Effector memory CD8-positive, alpha-beta T cell (primary cell): ENCODE results near the gene MYLIP.
A peak's percentile ranks its signal among the peaks of the same experiment; 100 is the strongest.

Experiments used
- ATAC-seq: fragments of 150-1000 bp; cut with Tn5 transposase; replicated peaks from 2 replicates; pipeline ENCODE4 v1.10.0; 2021; ENCODE audit warnings: mild to moderate bottlenecking, moderate library complexity
- DNase-seq, 3 experiments: peaks; one replicate each; pipeline ENCODE4 v3.0.0; 2021
- H3K27ac Mint-ChIP-seq, 2 donors: one replicate each; pipeline ENCODE4 v1.8.0; 2022; ENCODE audit warnings: mild to moderate bottlenecking in 2 of 2, mixed read lengths in 2 of 2, moderate library complexity in 2 of 2
- H3K27me3 Mint-ChIP-seq, 2 donors: one replicate each; pipeline ENCODE4 v1.8.0; 2022; ENCODE audit warnings: mixed read lengths in 2 of 2
- H3K36me3 Mint-ChIP-seq: one replicate; pipeline ENCODE4 v1.8.0; 2022; ENCODE audit warnings: mild to moderate bottlenecking, moderate library complexity, mixed read lengths; ENCODE audit not compliant: insufficient read depth
- H3K4me1 Mint-ChIP-seq, 2 donors: one replicate each; pipeline ENCODE4 v1.8.0; 2022; ENCODE audit warnings: low read depth in 2 of 2, mixed read lengths in 2 of 2
- H3K4me3 Mint-ChIP-seq, 2 donors: one replicate each; pipeline ENCODE4 v1.8.0; 2022; ENCODE audit warnings: mild to moderate bottlenecking in 2 of 2, mixed read lengths in 2 of 2, moderate library complexity in 2 of 2
- H3K9me3 Mint-ChIP-seq, 2 donors: one replicate each; pipeline ENCODE4 v1.8.0; 2022; ENCODE audit warnings: mixed read lengths in 2 of 2
- total RNA-seq, 9 experiments: gene quantifications; one replicate each; lab custom pipeline; 2026; lab: John Stamatoyannopoulos, UW

MYLIP gene
- 13.2 to 378 (median 28.5) reads per million in 9 experiments for total RNA-seq

DNA sequence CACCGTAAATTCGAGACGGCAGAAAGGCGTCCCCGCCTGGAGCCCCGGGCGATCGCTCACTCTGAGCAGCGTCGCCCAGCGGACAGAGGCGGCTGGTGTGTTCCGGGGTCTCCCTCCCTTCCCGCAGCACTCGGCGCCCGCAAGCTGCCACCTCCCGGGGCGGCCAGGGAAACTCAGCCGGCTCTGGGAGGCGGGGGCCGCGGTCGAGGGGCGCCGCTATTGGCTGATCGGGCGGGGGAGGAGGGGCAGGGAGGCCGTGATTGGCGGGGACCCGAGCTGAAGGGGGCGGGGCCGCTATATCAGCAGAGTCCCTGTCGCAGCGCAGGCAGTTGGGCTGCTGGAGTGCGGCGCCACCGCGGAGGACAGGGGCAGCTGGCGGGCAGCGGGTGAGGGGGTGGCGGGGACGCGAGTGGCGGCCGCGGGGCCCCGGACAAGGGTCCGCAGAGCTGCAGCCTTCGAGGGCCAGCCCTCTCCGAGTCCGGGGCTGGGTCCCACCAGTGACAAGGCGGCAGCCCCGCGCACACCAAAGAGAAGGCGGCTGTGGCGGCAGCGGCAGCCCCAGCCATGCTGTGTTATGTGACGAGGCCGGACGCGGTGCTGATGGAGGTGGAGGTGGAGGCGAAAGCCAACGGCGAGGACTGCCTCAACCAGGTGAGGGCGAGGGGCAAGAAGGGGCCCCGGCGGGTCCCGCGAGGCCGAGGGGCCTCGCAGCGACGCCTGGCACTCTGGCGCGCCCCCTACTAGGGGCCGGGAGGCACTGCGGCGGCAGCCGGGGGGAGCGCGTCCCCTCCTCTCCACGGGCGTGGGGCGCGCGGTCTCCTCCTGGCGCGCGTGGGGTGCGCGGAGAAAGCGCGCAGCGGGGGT is at the start of gene MYLIP:
MYLIP (plus strand) TSS at position 328 of the 864 bp plus-strand sequence; CDS start at position 565, 237 bp downstream.
- Mint-ChIP-seq H3K27me3 (no peaks in the 10 kb centered on the region), H3K4me3 (peak within 1 kb of the TSS; percentile 93), H3K9me3 (no peaks in the 10 kb centered on the region), H3K36me3 (peaks cover 60% of the 10 kb centered on the region), H3K27ac (peak within 1 kb of the TSS; percentile 96 to 97), H3K4me1 (peaks cover 18 to 43% of the 10 kb centered on the region in 2 donors)
- DNase-seq: peak; percentile 97 to 98 (median 97)
- peak; percentile 77 for ATAC-seq

DNA sequence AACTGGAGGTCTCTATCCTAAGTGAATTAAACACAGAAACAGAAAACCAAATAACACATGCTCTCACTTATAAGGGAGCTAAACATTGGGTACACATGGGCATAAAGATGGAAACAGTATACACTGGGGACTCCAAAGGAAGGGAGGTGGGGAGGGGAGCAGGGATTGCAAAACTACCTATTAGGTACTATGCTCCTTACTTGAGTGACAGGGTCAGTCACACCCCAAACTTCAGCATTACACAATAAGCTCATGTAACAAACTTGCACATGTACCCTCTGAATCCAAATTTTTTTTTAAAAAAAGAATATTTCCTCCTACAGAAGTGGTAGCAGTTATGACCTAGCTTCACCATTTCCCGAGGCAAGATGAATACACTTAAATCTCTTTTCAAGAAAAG is 49.5 kb upstream of the MYLIP start:
- no peaks in the 10 kb centered on the region for H3K9me3 Mint-ChIP-seq
- ATAC-seq (no peak), DNase-seq (no peak)
- H3K36me3 Mint-ChIP-seq: no peaks in the 10 kb centered on the region
- no peak overlapping the region for H3K27ac Mint-ChIP-seq
- no peak overlapping the region for H3K4me3 Mint-ChIP-seq
- H3K4me1 Mint-ChIP-seq: no peaks in the 10 kb centered on the region
- peaks cover 0 to 4% of the 10 kb centered on the region in 2 donors for H3K27me3 Mint-ChIP-seq

DNA sequence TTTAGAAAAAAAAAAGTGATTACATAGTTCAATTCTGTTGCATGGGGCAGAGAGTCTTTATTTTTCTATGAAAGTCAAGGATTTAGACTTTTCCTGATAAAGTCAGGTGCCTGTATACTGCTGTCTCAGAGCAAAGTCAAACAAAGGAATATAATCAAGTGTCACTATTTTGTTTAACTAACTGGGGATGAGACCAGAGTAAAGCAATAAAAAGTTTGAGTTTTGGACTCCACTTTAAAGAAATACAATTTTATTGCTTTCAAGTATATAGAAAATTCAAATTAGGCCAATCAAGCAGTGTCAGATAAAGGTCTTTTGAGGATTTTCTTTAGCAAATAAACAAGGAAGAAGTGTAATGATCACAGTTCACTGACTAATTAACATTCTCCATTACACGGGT is 48.7 kb upstream of the MYLIP start:
- no peaks in the 10 kb centered on the region for H3K36me3 Mint-ChIP-seq
- no peaks in the 10 kb centered on the region for H3K9me3 Mint-ChIP-seq
- peaks cover 0 to 5% of the 10 kb centered on the region in 2 donors for H3K27me3 Mint-ChIP-seq
- no peak overlapping the region for H3K27ac Mint-ChIP-seq
- ATAC-seq (no peak), DNase-seq (no peak)
- H3K4me1 Mint-ChIP-seq: no peaks in the 10 kb centered on the region
- no peak overlapping the region for H3K4me3 Mint-ChIP-seq

DNA sequence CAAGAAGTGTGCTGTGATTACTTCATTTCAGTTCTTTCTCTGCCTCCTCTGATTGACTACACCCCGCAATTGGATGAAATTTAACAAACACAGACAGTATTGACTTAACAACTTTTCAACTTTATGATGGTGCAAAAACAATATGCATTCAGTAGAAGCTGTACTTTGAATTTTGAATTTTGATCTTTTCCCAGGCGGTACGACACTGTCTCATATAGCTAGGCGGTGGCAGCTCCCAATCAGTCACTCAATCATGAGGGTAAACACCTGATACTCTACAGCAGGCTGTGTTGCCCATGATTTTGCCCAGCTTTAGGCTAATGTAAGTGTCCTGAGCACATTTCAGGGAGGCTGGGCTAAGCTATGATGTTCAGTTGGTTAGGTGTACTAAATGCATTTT is 47.6 kb upstream of the MYLIP start:
- DNase-seq (no peak), ATAC-seq (no peak)
- Mint-ChIP-seq H3K27me3 (peaks cover 0 to 5% of the 10 kb centered on the region in 2 donors), H3K4me3 (no peak overlapping the region), H3K27ac (no peak overlapping the region), H3K9me3 (no peaks in the 10 kb centered on the region), H3K4me1 (no peaks in the 10 kb centered on the region), H3K36me3 (no peaks in the 10 kb centered on the region)

DNA sequence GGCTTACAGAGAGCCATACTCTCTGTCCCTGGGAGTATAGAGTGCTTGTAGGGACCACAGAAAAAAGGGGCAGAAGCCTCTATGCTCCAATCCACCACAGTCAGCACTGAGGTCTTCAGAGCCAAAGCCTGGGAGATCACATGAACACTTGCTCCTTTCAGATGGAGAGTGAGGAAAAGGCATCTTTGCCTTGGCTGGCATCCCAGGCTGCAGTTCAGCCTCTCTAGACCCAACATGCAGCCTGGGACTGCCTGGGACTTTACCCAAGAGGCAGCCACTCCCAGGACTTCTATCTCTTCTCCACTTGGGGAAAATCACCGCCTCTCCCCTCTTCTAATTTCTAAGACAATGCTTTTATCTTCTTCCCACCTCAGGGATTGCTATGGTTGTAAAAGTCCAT is 46.5 kb upstream of the MYLIP start:
- Mint-ChIP-seq H3K27ac (no peak overlapping the region), H3K9me3 (no peaks in the 10 kb centered on the region), H3K36me3 (no peaks in the 10 kb centered on the region), H3K4me3 (no peak overlapping the region), H3K4me1 (no peaks in the 10 kb centered on the region), H3K27me3 (peaks cover 0 to 5% of the 10 kb centered on the region in 2 donors)
- ATAC-seq (no peak), DNase-seq (no peak)

DNA sequence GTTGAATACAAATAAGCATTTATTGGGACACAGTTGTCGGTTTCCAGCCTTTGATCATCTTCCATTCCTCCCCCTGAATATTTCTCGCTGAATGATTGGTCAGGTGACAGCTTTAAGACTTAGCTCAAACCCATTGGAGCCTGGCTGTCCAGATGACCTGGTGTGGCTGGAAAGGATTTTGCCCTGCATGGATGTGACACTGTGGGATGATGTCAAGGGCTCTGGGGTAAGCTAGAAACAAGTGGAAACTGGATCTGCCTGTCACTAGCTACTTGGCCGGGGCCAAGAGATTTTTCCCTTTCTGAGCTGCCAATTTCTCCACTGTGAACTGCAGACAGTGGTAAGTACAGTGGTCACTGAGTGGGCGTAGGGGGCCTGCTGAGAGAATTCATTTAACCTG is 41.9 kb upstream of the MYLIP start:
- no peaks in the 10 kb centered on the region for H3K36me3 Mint-ChIP-seq
- no peak for ATAC-seq
- no peak overlapping the region for H3K4me3 Mint-ChIP-seq
- H3K27ac Mint-ChIP-seq: no peak overlapping the region
- DNase-seq: no peak
- H3K4me1 Mint-ChIP-seq: no peaks in the 10 kb centered on the region
- H3K27me3 Mint-ChIP-seq: peaks cover 9 to 10% of the 10 kb centered on the region in 2 donors
- no peaks in the 10 kb centered on the region for H3K9me3 Mint-ChIP-seq

DNA sequence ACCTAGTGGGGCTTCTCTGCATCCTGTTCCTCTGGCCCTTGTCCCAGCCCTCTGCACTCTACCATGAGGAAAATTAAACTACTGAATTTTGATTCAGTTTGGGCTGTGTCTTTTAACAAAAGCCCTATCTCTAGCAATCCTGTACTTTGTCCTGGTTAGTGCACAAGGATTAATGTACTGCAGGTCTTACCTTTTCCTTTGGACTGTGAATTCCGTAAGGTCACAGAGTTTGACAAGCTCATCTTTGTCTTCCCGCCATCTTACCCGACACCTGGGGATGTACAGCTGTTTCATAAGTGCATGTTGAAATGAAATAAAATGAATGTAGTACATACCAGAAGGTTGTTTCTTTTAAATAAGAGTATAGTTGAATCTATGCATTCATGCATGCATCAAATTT is 41.5 kb upstream of the MYLIP start:
- Mint-ChIP-seq H3K27me3 (peaks cover 11 to 15% of the 10 kb centered on the region in 2 donors), H3K9me3 (no peaks in the 10 kb centered on the region), H3K4me1 (no peaks in the 10 kb centered on the region), H3K36me3 (no peaks in the 10 kb centered on the region), H3K27ac (no peak overlapping the region), H3K4me3 (no peak overlapping the region)
- DNase-seq: no peak
- no peak for ATAC-seq

DNA sequence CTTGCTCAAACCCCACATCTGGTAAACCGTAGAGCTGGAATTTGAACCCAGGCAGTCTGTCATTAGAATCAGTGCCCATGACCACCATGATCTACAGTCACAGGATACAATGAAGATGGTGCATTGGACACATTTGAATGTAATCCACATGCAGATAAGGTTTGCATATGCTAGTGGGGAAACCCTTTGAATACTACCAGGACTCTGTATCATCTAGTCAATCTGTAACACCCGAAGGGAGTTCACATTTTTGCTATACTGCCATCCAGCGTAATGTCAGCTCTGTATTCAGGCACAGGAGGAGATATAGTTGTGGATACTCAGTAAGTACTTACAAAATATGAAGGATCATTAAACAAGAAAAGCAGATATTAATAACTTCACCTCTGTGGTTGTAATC is 40.5 kb upstream of the MYLIP start:
- no peak for ATAC-seq
- no peaks in the 10 kb centered on the region for H3K9me3 Mint-ChIP-seq
- no peak overlapping the region for H3K4me3 Mint-ChIP-seq
- H3K27me3 Mint-ChIP-seq: peaks cover 11 to 23% of the 10 kb centered on the region in 2 donors
- no peaks in the 10 kb centered on the region for H3K4me1 Mint-ChIP-seq
- DNase-seq: no peak
- H3K36me3 Mint-ChIP-seq: no peaks in the 10 kb centered on the region
- no peak overlapping the region for H3K27ac Mint-ChIP-seq

DNA sequence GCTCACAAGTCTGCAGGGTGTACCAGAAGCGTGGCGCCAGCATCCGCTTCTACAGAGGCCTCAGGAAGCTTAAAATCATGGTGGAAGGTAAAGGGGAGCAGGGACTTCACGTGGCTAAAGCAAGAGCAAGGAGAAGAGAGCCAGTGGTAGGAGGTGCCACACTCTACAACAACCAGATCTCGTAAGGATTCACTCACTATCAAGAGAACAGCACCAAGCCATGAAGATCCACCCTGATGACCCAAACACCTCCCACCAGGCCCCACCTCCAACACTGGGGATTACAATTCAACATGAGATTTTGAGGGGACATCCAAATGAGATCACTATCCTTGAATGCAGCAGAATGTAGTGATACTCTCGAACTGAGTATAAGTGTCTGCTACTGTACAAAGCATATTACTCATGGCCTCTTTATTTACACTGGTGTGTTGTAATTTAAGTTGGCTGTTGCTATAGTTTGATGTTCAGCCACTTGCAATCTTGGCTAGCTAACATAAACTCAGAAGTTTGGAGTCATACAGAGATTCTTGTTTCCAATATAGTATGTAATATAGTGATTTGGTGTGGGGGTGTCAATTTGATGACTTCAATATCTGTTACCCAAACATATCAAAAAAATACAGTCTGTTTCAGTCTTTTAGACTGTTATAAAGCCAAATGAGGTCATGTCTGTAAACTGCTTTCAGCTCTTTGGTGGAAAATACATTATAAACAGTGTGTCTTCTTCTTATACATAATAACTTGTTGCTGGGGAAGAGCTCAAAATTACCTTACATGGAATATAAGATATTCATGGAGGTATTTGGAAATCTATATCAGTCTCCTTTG is 39.4 kb upstream of the MYLIP start:
- DNase-seq: no peak
- H3K4me1 Mint-ChIP-seq: no peaks in the 10 kb centered on the region
- ATAC-seq: no peak
- no peak overlapping the region for H3K4me3 Mint-ChIP-seq
- no peaks in the 10 kb centered on the region for H3K9me3 Mint-ChIP-seq
- peaks cover 6 to 24% of the 10 kb centered on the region in 2 donors for H3K27me3 Mint-ChIP-seq
- H3K36me3 Mint-ChIP-seq: no peaks in the 10 kb centered on the region
- H3K27ac Mint-ChIP-seq: peak overlapping the region in 1 of 2 donors; percentile 17

DNA sequence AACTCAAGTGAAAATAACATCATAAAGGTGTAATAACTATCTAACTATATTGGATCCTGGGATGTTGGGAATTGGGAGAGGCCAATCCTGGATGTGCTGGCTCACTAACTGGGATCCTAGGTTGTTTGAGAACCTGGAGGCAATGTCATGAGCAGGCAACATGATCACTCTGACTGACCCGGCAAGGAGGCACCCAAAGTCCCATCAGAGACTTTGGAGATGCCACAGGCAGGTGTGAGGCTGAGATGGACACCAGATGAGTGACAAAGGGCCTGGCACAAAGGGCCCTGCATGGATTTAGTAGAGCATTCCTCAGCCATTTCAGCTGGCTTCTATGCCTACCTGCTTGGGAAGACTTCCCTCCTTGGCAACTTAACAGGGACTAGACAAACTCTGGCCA is 38.4 kb upstream of the MYLIP start:
- H3K27me3 Mint-ChIP-seq: peaks cover 6 to 24% of the 10 kb centered on the region in 2 donors
- no peaks in the 10 kb centered on the region for H3K4me1 Mint-ChIP-seq
- H3K27ac Mint-ChIP-seq: no peak overlapping the region
- H3K9me3 Mint-ChIP-seq: no peaks in the 10 kb centered on the region
- no peaks in the 10 kb centered on the region for H3K36me3 Mint-ChIP-seq
- no peak overlapping the region for H3K4me3 Mint-ChIP-seq
- DNase-seq (no peak), ATAC-seq (no peak)

DNA sequence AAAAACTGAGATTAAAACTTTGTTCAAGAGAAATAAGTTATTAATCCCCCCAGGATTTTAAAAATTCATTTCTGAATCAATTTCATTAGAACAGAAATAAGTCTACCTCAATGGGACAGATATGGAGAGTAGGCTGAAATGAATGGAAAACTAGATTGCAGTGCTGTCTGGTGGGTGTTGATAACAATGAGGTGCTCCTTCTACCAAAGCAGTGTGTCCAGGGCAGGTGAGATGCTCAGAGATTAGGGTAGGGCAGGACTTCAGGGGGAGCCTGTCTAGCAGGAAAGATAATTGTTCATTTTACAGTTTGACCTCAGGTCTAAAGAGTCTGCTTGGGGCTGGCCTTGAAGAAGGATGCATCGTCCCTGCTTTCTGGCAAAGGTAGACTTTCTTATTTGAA is 38.0 kb upstream of the MYLIP start:
- DNase-seq (no peak), ATAC-seq (no peak)
- H3K27me3 Mint-ChIP-seq: peaks cover 6 to 24% of the 10 kb centered on the region in 2 donors
- no peaks in the 10 kb centered on the region for H3K4me1 Mint-ChIP-seq
- H3K4me3 Mint-ChIP-seq: no peak overlapping the region
- no peaks in the 10 kb centered on the region for H3K9me3 Mint-ChIP-seq
- no peaks in the 10 kb centered on the region for H3K36me3 Mint-ChIP-seq
- H3K27ac Mint-ChIP-seq: no peak overlapping the region

DNA sequence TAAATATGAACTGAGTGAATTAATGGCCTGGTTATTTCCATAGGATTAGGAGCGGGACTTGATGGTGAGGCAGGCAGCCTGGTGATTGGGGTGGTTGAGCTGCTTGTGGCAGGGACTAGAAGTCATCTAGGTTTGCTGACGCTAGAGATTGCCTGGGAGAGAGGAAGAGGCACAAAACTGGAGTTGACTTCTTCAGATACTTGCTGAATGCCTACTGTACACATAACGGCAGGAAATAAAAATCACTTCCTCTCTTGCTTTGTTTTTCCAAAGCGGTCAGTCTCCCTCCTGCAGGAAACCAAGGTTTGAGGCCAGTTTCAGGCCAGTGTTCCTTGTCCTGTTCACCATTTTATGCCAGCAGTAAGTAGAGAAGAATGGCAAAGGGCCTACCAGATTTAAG is 36.7 kb upstream of the MYLIP start:
- peaks cover 6 to 24% of the 10 kb centered on the region in 2 donors for H3K27me3 Mint-ChIP-seq

DNA sequence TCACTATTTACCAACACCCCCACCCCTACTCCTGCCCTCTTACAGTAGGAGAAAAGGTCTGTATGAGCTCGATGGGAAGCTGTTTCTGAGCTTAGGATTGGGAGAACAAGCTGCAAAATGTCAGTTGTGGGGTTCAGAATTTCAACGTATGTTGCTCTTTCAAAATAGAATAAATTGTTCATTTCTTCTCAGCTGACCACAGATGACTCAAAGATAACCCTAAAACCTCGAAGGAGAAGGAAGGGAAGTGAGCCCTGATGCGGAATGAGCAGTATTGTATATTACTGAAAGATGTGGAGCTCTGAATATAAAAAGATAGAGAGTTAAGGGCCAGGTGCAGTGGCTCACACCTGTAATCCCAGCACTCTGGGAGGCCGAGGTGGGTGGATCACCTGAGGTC is 35.9 kb upstream of the MYLIP start:
- Mint-ChIP-seq H3K27me3 (peaks cover 6 to 23% of the 10 kb centered on the region in 2 donors), H3K9me3 (peaks cover 0 to 3% of the 10 kb centered on the region in 2 donors), H3K4me1 (peaks cover 0 to 4% of the 10 kb centered on the region in 2 donors), H3K27ac (no peak overlapping the region), H3K4me3 (no peak overlapping the region), H3K36me3 (no peaks in the 10 kb centered on the region)
- ATAC-seq (no peak), DNase-seq (no peak)

More for the DNA sequence above, 36.7 kb upstream of the MYLIP start:
- Mint-ChIP-seq H3K4me1 (peaks cover 0 to 4% of the 10 kb centered on the region in 2 donors), H3K9me3 (no peaks in the 10 kb centered on the region), H3K27ac (no peak overlapping the region), H3K4me3 (no peak overlapping the region), H3K36me3 (no peaks in the 10 kb centered on the region)
- no peak for ATAC-seq
- DNase-seq: no peak
